B cell (primary cell): Measurements from ENCODE around the gene WBP11. TPM values are rescaled to one million over a fixed set of nuclear protein-coding genes. Genes with fewer than 3 reads are reported as not detected.

Source experiments
- ATAC-seq: fragments of 200-7000 bp; cut with Tn5 transposase; one replicate; pipeline ENCODE4 v1.10.0; 2021; ENCODE audit warnings: low read depth, mild to moderate bottlenecking, moderate number of reproducible peaks, moderate library complexity
- CTCF ChIA-PET: fragments of 350-600 bp; sonication (Branson Sonifier 250); formaldehyde crosslinking; loops from one replicate; lab custom pipeline; 2021; ENCODE audit warnings: antibody characterized with exemption, inconsistent platforms; lab: Charles Lee
- POLR2A ChIA-PET: fragments of 350-600 bp; sonication (Branson Sonifier 250); formaldehyde crosslinking; loops from one replicate; lab custom pipeline; 2021; ENCODE audit warnings: antibody characterized with exemption; lab: Charles Lee
- DNase-seq: peaks from one replicate; pipeline ENCODE4 v3.0.0; 2013
- H2AFZ ChIP-seq: 2 replicates; pipeline ENCODE4 v1.6.1; 2012; ENCODE audit warnings: mild to moderate bottlenecking, low read depth, low read length; ENCODE audit not compliant: insufficient read depth, poor library complexity, severe bottlenecking
- H3K27ac ChIP-seq, 2 donors: 1 replicate in 1 of 2; 2 replicates in 1 of 2; pipeline ENCODE4 v1.5.1; 2012 to 2013; ENCODE audit warnings: low read length in 2 of 2, mild to moderate bottlenecking in 2 of 2, moderate library complexity in 1 of 2
- H3K27me3 ChIP-seq, 4 experiments: fragments of 200-600 bp in 1 of 4; sonication (generic) in 1 of 4; replicated peaks in 1 of 4; 1 replicate in 2 of 4; 2 replicates in 2 of 4; pipeline versions ENCODE4 v1.6.1 to v1.7.0; 2013 to 2016; ENCODE audit warnings: low read length in 3 of 4, mild to moderate bottlenecking in 2 of 4, mixed read lengths in 1 of 4, moderate library complexity in 1 of 4; ENCODE audit not compliant: insufficient read depth in 4 of 4, control insufficient read depth in 3 of 4; ENCODE audit errors: control extremely low read depth in 1 of 4
- H3K36me3 ChIP-seq, 2 experiments: replicated peaks in 1 of 2; 1 replicate in 1 of 2; 2 replicates in 1 of 2; pipeline versions ENCODE4 v1.6.1 to v1.7.1; 2013; ENCODE audit warnings: low read length in 1 of 2; ENCODE audit not compliant: insufficient read depth in 2 of 2, control insufficient read depth in 1 of 2; ENCODE audit errors: control extremely low read depth in 1 of 2, extremely low read depth in 1 of 2
- H3K4me1 ChIP-seq, 2 donors: fragments of 200-600 bp in 1 of 2; sonication (generic) in 1 of 2; 1 replicate in 1 of 2; 2 replicates in 1 of 2; pipeline versions ENCODE4 v1.5.1 to v1.6.1; 2013 to 2017; ENCODE audit warnings: low read length in 2 of 2; ENCODE audit not compliant: control insufficient read depth in 2 of 2, insufficient read depth in 2 of 2
- H3K4me2 ChIP-seq: replicated peaks from 2 replicates; pipeline ENCODE3; 2012; ENCODE audit warnings: mild to moderate bottlenecking, low read depth, low read length; ENCODE audit not compliant: poor library complexity, severe bottlenecking
- H3K4me3 ChIP-seq, 5 experiments: fragments of 200-600 bp in 1 of 5; sonication (generic) in 1 of 5; 1 replicate in 3 of 5; 2 replicates in 2 of 5; pipeline versions ENCODE4 v1.5.1 to v1.7.0; 2011 to 2016; ENCODE audit warnings: low read length in 4 of 5, mild to moderate bottlenecking in 4 of 5, low read depth in 2 of 5, control low read depth in 1 of 5, moderate library complexity in 1 of 5; ENCODE audit not compliant: insufficient read depth in 1 of 5; ENCODE audit errors: control extremely low read depth in 1 of 5, extremely low read depth in 1 of 5
- H3K79me2 ChIP-seq: fragments of 200-600 bp; sonication (generic); one replicate; pipeline ENCODE4 v1.6.0; 2016; ENCODE audit warnings: low read length; ENCODE audit not compliant: control insufficient read depth, insufficient read depth
- H3K9ac ChIP-seq: fragments of 200-600 bp; sonication (generic); 2 replicates; pipeline ENCODE4 v1.6.1; 2017; ENCODE audit warnings: mild to moderate bottlenecking, low read length, moderate library complexity
- H3K9me3 ChIP-seq, 3 donors: one replicate each; pipeline versions ENCODE4 v1.6.1 to v1.7.1; 2013; ENCODE audit warnings: low read length in 2 of 3; ENCODE audit not compliant: control insufficient read depth in 2 of 3, insufficient read depth in 1 of 3; ENCODE audit errors: control extremely low read depth in 1 of 3
- H4K20me1 ChIP-seq: 2 replicates; pipeline ENCODE4 v1.6.0; 2012; ENCODE audit warnings: mild to moderate bottlenecking, low read length; ENCODE audit not compliant: insufficient read depth, control insufficient read depth, poor library complexity, severe bottlenecking
- H3K27ac Mint-ChIP-seq: one replicate; pipeline ENCODE4 v1.8.0; 2021; ENCODE audit warnings: mixed read lengths
- H3K27me3 Mint-ChIP-seq: one replicate; pipeline ENCODE4 v1.8.0; 2021; ENCODE audit warnings: mixed read lengths
- H3K4me1 Mint-ChIP-seq: one replicate; pipeline ENCODE4 v1.8.0; 2021; ENCODE audit warnings: mixed read lengths
- H3K4me3 Mint-ChIP-seq: one replicate; pipeline ENCODE4 v1.8.0; 2021; ENCODE audit warnings: mixed read lengths
- H3K9me3 Mint-ChIP-seq: one replicate; pipeline ENCODE4 v1.8.0; 2022; ENCODE audit warnings: mixed read lengths; ENCODE audit not compliant: insufficient read depth
- EZH2 ChIP-seq: IDR thresholded peaks from 2 replicates; pipeline ENCODE4 v1.6.1; 2012; ENCODE audit warnings: borderline replicate concordance, low read depth, mild to moderate bottlenecking, moderate library complexity, low read length; ENCODE audit not compliant: insufficient read depth, poor library complexity, severe bottlenecking
- WGBS: methylation state at CpG from one replicate; pipeline ENCODE4 v1.1.5; 2013; ENCODE audit warnings: missing lambda C conversion rate; ENCODE audit not compliant: insufficient coverage; 5-methylcytosine and 5-hydroxymethylcytosine counted together
- intact Hi-C: fragments of 100-400 bp; cut with micrococcal nuclease; formaldehyde crosslinking; loops from one replicate; pipeline ENCODE4 v1.10.0; 2022
- polyA plus RNA-seq: library from polyadenylated mRNA; depleted of rRNA; stranded (reverse); fragments of >200 nt; gene quantifications from 2 replicates; pipeline ENCODE4 v1.2.3, GENCODE V29; 2012
- total RNA-seq, 2 donors: library from RNA; stranded (reverse); fragments of 120-200 nt in 1 of 2; gene quantifications; 1 replicate in 1 of 2; 2 replicates in 1 of 2; pipeline versions ENCODE4 v1.2.3 to v1.2.4, GENCODE V29; 2013 to 2022
- TF ChIP-seq, protein P1 (sequence below): fragments of 200-600 bp; IDR thresholded peaks from one replicate; pipeline ENCODE4 v1.8.0; 2022; ENCODE audit warnings: antibody characterized with exemption, mild to moderate bottlenecking

Gene WBP11
- total and polyA plus RNA-seq, 2 donors (not counting 1 experiment from before 2014, with no cell fraction given) = 13.6 to 84.7 TPM

DNA sequence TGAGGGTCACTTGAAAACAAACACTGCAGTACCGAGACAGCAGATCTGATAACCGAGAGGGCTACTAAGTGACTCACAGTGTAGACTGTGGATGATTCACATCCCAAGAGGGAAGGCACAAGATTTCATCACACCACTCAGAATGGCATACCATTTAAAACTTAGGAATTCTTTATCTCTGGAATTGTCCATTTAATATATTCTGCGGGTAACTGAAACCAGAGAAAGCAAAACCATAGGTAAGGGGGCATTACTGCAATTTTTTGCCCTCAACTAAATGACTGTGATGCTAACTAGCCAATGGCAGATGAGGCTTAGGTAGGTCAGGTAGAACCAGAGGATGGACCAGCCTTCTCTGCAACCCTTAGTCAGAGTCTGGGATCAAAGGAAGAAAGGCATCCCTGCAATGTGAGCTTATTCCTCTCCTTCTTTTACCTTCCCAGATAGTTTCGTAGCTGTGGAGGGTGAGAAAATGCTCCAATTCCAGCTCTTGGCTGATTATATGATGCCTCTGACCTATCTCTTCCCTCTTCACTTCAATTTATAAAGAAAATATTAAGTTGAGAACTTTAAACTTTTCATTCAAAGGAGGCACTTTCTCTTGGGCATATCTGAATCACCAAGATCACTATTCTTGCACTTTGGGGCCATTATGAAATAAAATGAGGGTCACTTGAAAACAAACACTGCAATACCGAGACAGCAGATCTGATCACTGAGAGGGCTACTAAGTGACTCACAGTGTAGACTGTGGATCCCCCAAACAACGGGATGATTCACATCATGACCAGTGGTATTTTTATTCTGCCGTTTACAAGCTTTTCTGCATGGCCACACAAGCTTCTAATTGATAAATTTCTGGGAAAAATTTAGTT, 33.3 kb upstream of the WBP11 start:
- H3K27me3 Mint-ChIP-seq = peaks cover 40% of the 10 kb centered on the region
- Histone ChIP-seq H3K79me2 (no peaks in the 10 kb centered on the region), H3K36me3 (no peaks in the 10 kb centered on the region), H3K4me1 (no peaks in the 10 kb centered on the region), H3K4me2 (no peak overlapping the region), H3K9ac (no peak overlapping the region), H3K4me3 (no peak overlapping the region), H4K20me1 (no peaks in the 10 kb centered on the region), H3K9me3 (peaks cover 0 to 1% (median 0%) of the 10 kb centered on the region in 3 donors), H3K27ac (no peak overlapping the region), H2AFZ (no peak overlapping the region), H3K27me3 (peaks cover 0 to 7% (median 0%) of the 10 kb centered on the region in 4 experiments)
- ChIA-PET CTCF (interaction anchor here (0.6 to 1.6 kb wide), 3 partner anchors 11 to 238 kb away, joined by 3 to 7 read pairs (median 4); no protein-coding TSS in a partner anchor), POLR2A (no interaction called here)
- ATAC-seq (no peak), DNase-seq (no peak)
- H3K9me3 Mint-ChIP-seq = no peaks in the 10 kb centered on the region
- peaks cover 4% of the 10 kb centered on the region for H3K4me1 Mint-ChIP-seq
- intact Hi-C loops = no loop called here
- TF ChIP-seq, protein P1, sequence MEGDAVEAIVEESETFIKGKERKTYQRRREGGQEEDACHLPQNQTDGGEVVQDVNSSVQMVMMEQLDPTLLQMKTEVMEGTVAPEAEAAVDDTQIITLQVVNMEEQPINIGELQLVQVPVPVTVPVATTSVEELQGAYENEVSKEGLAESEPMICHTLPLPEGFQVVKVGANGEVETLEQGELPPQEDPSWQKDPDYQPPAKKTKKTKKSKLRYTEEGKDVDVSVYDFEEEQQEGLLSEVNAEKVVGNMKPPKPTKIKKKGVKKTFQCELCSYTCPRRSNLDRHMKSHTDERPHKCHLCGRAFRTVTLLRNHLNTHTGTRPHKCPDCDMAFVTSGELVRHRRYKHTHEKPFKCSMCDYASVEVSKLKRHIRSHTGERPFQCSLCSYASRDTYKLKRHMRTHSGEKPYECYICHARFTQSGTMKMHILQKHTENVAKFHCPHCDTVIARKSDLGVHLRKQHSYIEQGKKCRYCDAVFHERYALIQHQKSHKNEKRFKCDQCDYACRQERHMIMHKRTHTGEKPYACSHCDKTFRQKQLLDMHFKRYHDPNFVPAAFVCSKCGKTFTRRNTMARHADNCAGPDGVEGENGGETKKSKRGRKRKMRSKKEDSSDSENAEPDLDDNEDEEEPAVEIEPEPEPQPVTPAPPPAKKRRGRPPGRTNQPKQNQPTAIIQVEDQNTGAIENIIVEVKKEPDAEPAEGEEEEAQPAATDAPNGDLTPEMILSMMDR = no peak
- TF ChIP-seq EZH2 = no peak
- H3K27ac Mint-ChIP-seq = no peak overlapping the region
- H3K4me3 Mint-ChIP-seq = no peak overlapping the region
- 91% methylated on average over 4 of the region's 7 CpGs for WGBS

DNA sequence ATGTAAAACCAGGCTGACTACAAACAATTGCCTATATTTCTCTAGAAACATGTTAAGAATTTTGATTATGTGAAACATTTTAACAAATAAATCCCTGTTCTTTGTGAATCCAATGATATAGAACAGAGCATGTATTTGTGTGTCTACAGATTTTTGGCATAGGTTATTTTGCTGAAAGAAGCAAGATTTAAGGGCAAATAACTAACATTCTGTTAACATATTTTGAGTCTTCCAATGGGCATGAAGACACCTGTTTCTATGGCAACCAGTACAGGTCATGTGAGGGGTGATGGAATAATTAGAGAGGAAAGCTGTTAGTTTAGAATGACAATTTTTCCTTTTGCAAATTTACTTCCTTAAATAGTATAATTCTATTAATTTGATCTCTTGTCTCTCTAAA, 31.2 kb upstream of the WBP11 start:
- intact Hi-C loops = no loop called here
- no peaks in the 10 kb centered on the region for H3K36me3 ChIP-seq

More for the DNA sequence above, 31.2 kb upstream of the WBP11 start:
- no peak overlapping the region for H3K4me3 Mint-ChIP-seq
- H3K27me3 Mint-ChIP-seq = peaks cover 39% of the 10 kb centered on the region
- H3K4me3 ChIP-seq = no peak overlapping the region
- no peaks in the 10 kb centered on the region for H3K79me2 ChIP-seq
- no peak for TF ChIP-seq EZH2
- TF ChIP-seq, protein P1 = no peak
- DNase-seq (no peak), ATAC-seq (no peak)
- no peak overlapping the region for H3K4me2 ChIP-seq
- H3K9me3 ChIP-seq = peaks cover 0 to 1% (median 0%) of the 10 kb centered on the region in 3 donors
- no peaks in the 10 kb centered on the region for H3K9me3 Mint-ChIP-seq
- H2AFZ ChIP-seq = no peak overlapping the region
- no peaks in the 10 kb centered on the region for H4K20me1 ChIP-seq
- H3K4me1 ChIP-seq = no peaks in the 10 kb centered on the region
- H3K4me1 Mint-ChIP-seq = no peaks in the 10 kb centered on the region
- H3K27me3 ChIP-seq = peaks cover 0 to 7% (median 0%) of the 10 kb centered on the region in 4 experiments
- H3K27ac ChIP-seq = no peak overlapping the region
- H3K27ac Mint-ChIP-seq = no peak overlapping the region
- ChIA-PET POLR2A (no interaction called here), CTCF (interaction anchor here (1.2 to 1.6 kb wide), 2 partner anchors 8 to 10 kb away, joined by 3 read pairs; no protein-coding TSS in a partner anchor)
- no peak overlapping the region for H3K9ac ChIP-seq
